PC-9 (cell line): ENCODE measurements around the gene TIMM17B.

Experiments
- EZH2 ChIP-seq: fragments of 200-600 bp; sonication (generic); IDR thresholded peaks from 2 replicates; pipeline ENCODE4 v1.8.0; 2017; ENCODE audit warnings: antibody characterized with exemption, low read depth
- TF ChIP-seq, protein P1 (sequence below): fragments of 200-600 bp; sonication (generic); conservative IDR thresholded peaks from 2 replicates; pipeline ENCODE4 v1.6.1; 2017; ENCODE audit warnings: mixed run types, antibody characterized with exemption, mild to moderate bottlenecking, moderate library complexity

DNA sequence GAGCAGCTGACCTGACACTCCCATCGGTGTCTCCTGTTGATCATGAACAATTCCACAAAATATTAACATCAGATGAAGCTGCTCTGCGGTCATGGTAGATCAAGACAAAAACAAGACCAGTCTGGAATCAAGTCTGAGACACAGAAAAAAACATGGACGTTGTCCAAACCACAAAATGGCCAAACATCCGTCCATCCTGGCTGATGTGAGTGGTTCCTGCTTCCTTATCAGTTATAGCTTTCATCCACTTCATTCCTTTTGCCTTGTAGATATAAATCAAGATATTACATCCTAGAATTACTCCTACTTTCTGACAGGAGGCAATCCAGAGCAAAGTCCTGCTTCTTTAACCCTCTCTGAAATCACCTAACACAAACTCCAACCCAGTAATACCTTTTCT is 33.4 kb downstream of the TIMM17B start:
- no peak for TF ChIP-seq EZH2
- TF ChIP-seq, protein P1, sequence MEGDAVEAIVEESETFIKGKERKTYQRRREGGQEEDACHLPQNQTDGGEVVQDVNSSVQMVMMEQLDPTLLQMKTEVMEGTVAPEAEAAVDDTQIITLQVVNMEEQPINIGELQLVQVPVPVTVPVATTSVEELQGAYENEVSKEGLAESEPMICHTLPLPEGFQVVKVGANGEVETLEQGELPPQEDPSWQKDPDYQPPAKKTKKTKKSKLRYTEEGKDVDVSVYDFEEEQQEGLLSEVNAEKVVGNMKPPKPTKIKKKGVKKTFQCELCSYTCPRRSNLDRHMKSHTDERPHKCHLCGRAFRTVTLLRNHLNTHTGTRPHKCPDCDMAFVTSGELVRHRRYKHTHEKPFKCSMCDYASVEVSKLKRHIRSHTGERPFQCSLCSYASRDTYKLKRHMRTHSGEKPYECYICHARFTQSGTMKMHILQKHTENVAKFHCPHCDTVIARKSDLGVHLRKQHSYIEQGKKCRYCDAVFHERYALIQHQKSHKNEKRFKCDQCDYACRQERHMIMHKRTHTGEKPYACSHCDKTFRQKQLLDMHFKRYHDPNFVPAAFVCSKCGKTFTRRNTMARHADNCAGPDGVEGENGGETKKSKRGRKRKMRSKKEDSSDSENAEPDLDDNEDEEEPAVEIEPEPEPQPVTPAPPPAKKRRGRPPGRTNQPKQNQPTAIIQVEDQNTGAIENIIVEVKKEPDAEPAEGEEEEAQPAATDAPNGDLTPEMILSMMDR = no peak
